HEK293 (cell line): ENCODE results near the gene DMWD.

Source experiments
- BCL6B ChIP-seq: fragments of 450-650 bp; formaldehyde crosslinking; IDR thresholded peaks from 2 replicates; pipeline ENCODE4 v1.5.1; 2017; ENCODE audit warnings: missing biosample characterization, missing genetic modification characterization
- EGR2 ChIP-seq: fragments of 450-650 bp; formaldehyde crosslinking; IDR thresholded peaks from 2 replicates; pipeline ENCODE4 v1.5.1; 2016; ENCODE audit warnings: low read depth, missing biosample characterization, missing genetic modification characterization
- GLI4 ChIP-seq: fragments of 450-650 bp; formaldehyde crosslinking; IDR thresholded peaks from 2 replicates; pipeline ENCODE4 v1.5.1; 2016; ENCODE audit warnings: missing biosample characterization, missing genetic modification characterization
- GLIS1 ChIP-seq: fragments of 450-650 bp; formaldehyde crosslinking; IDR thresholded peaks from 2 replicates; pipeline ENCODE4 v1.5.1; 2016; ENCODE audit warnings: missing biosample characterization, missing genetic modification characterization
- HOXC10 ChIP-seq: sonication (generic); formaldehyde crosslinking; IDR thresholded peaks from 2 replicates; pipeline ENCODE4 v1.8.1; 2023; ENCODE audit warnings: mild to moderate bottlenecking, missing genetic modification reagents
- IKZF3 ChIP-seq: fragments of 450-650 bp; IDR thresholded peaks from 2 replicates; pipeline ENCODE4 v1.5.0; 2018; ENCODE audit warnings: missing biosample characterization, mild to moderate bottlenecking, missing genetic modification characterization, moderate library complexity
- KLF9 ChIP-seq: fragments of 450-650 bp; formaldehyde crosslinking; IDR thresholded peaks from 2 replicates; pipeline ENCODE4 v1.5.1; 2016; ENCODE audit warnings: missing biosample characterization, missing genetic modification characterization, low read depth
- PRDM4 ChIP-seq: fragments of 450-650 bp; formaldehyde crosslinking; IDR thresholded peaks from 2 replicates; pipeline ENCODE4 v1.5.1; 2017; ENCODE audit warnings: missing biosample characterization, missing genetic modification characterization
- SALL2 ChIP-seq: fragments of 450-650 bp; formaldehyde crosslinking; IDR thresholded peaks from 2 replicates; pipeline ENCODE4 v1.5.0; 2017; ENCODE audit warnings: missing biosample characterization, mild to moderate bottlenecking, missing genetic modification characterization, borderline replicate concordance
- TRIM28 ChIP-seq: IDR thresholded peaks from 2 replicates; pipeline ENCODE4 v1.6.1; 2011; ENCODE audit warnings: low read length, control low read depth, borderline replicate concordance
- WT1 ChIP-seq: fragments of 450-650 bp; formaldehyde crosslinking; IDR thresholded peaks from 2 replicates; pipeline ENCODE4 v1.5.1; 2016; ENCODE audit warnings: missing biosample characterization, missing genetic modification characterization
- ZBTB11 ChIP-seq: fragments of 450-650 bp; formaldehyde crosslinking; conservative IDR thresholded peaks from 2 replicates; pipeline ENCODE4 v1.5.1; 2016; ENCODE audit warnings: low read depth, missing biosample characterization, missing genetic modification characterization
- ZBTB17 ChIP-seq: fragments of 450-650 bp; formaldehyde crosslinking; IDR thresholded peaks from 2 replicates; pipeline ENCODE4 v1.5.1; 2016; ENCODE audit warnings: missing biosample characterization, missing genetic modification characterization
- ZBTB26 ChIP-seq: fragments of 450-650 bp; formaldehyde crosslinking; optimal IDR thresholded peaks from 2 replicates; pipeline ENCODE3; 2016; ENCODE audit warnings: missing biosample characterization, mild to moderate bottlenecking, missing genetic modification characterization
- ZFP69B ChIP-seq: fragments of 450-650 bp; formaldehyde crosslinking; IDR thresholded peaks from 2 replicates; pipeline ENCODE4 v1.5.1; 2016; ENCODE audit warnings: missing biosample characterization, missing genetic modification characterization
- ZNF132 ChIP-seq: fragments of 450-650 bp; formaldehyde crosslinking; IDR thresholded peaks from 2 replicates; pipeline ENCODE4 v1.5.1; 2017; ENCODE audit warnings: missing biosample characterization, missing genetic modification characterization, borderline replicate concordance
- ZNF138 ChIP-seq: fragments of 450-650 bp; formaldehyde crosslinking; IDR thresholded peaks from 2 replicates; pipeline ENCODE4 v1.5.1; 2016; ENCODE audit warnings: missing biosample characterization, missing genetic modification characterization, borderline replicate concordance
- ZNF157 ChIP-seq: fragments of 450-650 bp; formaldehyde crosslinking; IDR thresholded peaks from 2 replicates; pipeline ENCODE4 v1.5.1; 2016; ENCODE audit warnings: missing biosample characterization, missing genetic modification characterization
- ZNF2 ChIP-seq: fragments of 450-650 bp; formaldehyde crosslinking; IDR thresholded peaks from 2 replicates; pipeline ENCODE4 v1.5.1; 2016; ENCODE audit warnings: missing biosample characterization, missing genetic modification characterization
- ZNF473 ChIP-seq: fragments of 450-650 bp; formaldehyde crosslinking; IDR thresholded peaks from 2 replicates; pipeline ENCODE4 v1.5.1; 2017; ENCODE audit warnings: missing biosample characterization, missing genetic modification characterization
- ZNF48 ChIP-seq: fragments of 450-650 bp; formaldehyde crosslinking; IDR thresholded peaks from 2 replicates; pipeline ENCODE4 v1.5.1; 2016; ENCODE audit warnings: missing biosample characterization, missing genetic modification characterization
- ZNF518A ChIP-seq: fragments of 450-650 bp; formaldehyde crosslinking; conservative IDR thresholded peaks from 2 replicates; pipeline ENCODE4 v1.5.1; 2016; ENCODE audit warnings: low read depth, missing biosample characterization, missing genetic modification characterization
- ZNF529 ChIP-seq: fragments of 450-650 bp; formaldehyde crosslinking; IDR thresholded peaks from 2 replicates; pipeline ENCODE4 v1.5.1; 2017; ENCODE audit warnings: missing genetic modification characterization, missing biosample characterization; ENCODE audit not compliant: insufficient replicate concordance
- ZNF658 ChIP-seq: fragments of 450-650 bp; formaldehyde crosslinking; IDR thresholded peaks from 2 replicates; pipeline ENCODE4; 2016; ENCODE audit warnings: missing biosample characterization, missing genetic modification characterization
- ZNF843 ChIP-seq: fragments of 450-650 bp; formaldehyde crosslinking; IDR thresholded peaks from 2 replicates; pipeline ENCODE4 v1.5.1; 2016; ENCODE audit warnings: missing biosample characterization, missing genetic modification characterization

DMWD gene

GRCh38 chr19:45798995-45799517 is 6.4 kb upstream of the DMWD start (continued):
- TF ChIP-seq TRIM28 (no peak), IKZF3 (tag by site-specific recombination) (0 out of 2 replicates have a peak, but pooled peaks have one; percentile 26), SALL2 (no peak), ZNF473 (tag by site-specific recombination) (no peak), HOXC10 (CRISPR knock-in tag) (no peak), WT1 (0 out of 2 replicates have a peak, but pooled peaks have one; percentile 47), ZNF138 (tag by site-specific recombination) (no peak), ZNF843 (tag by site-specific recombination) (no peak), ZNF518A (no peak), EGR2 (tag by site-specific recombination) (peak; percentile 95), ZNF529 (tag by site-specific recombination) (no peak), ZFP69B (tag by site-specific recombination) (no peak), ZBTB26 (no peak), ZNF132 (no peak), ZNF2 (tag by site-specific recombination) (peak; percentile 80; the same call in 1 of the 2 replicates), ZBTB11 (tag by site-specific recombination) (no peak), PRDM4 (tag by site-specific recombination) (no peak), GLIS1 (tag by site-specific recombination) (peak; percentile 74), GLI4 (no peak), ZBTB17 (tag by site-specific recombination) (peak; percentile 30; the same call in 1 of the 2 replicates), ZNF658 (no peak), KLF9 (tag by site-specific recombination) (peak; percentile 39; the same call in 1 of the 2 replicates), ZNF48 (tag by site-specific recombination) (no peak), BCL6B (tag by site-specific recombination) (no peak), ZNF157 (tag by site-specific recombination) (no peak)
